ENCODE data around the gene COPS7B. TPM values are rescaled to one million over a fixed set of nuclear protein-coding genes. Genes with fewer than 3 reads are reported as not detected.

The COPS7B gene
- total RNA-seq, 1 experiment from 2014 or later = 61.4 TPM

DNA sequence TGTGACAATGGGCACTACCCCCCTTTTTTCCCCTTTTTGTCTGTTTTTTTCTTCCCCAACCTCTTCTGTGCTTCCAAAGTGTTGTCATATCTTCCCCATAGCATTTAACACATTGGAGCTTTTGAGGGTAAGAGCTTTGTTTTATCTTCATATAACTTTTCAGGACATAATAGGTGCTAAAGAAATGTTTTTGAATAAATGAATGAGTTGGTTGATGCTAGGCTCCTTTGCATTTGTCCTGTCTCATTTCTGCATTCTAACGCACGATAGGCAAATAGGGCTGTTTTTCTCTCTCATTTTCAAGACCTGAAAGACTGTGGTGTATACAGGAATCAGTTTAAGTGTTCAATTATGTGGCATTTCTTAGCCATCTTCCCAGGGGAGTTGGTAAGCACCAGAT lies 832 bp upstream of the COPS7B start:
- whole genome bisulfite sequencing (ENCODE audit: extremely low coverage, insufficient read length, low lambda C conversion rate) = no CpG with 5 or more reads among the region's 2 CpGs
- no peak overlapping the region for H3K56ac ChIP-seq (ENCODE audit: insufficient read length, low read depth, low read length)
- DNase-seq = no peak
- no peak overlapping the region for H2BK5ac ChIP-seq (ENCODE audit: insufficient read length, low read length)
- no peak overlapping the region for H2BK120ac ChIP-seq (ENCODE audit: low read depth, low read length, poor library complexity, severe bottlenecking)
- H2BK20ac ChIP-seq (ENCODE audit: low read depth, low read length, poor library complexity, severe bottlenecking) = no peak overlapping the region
- no peaks in the 10 kb centered on the region for H3K27me3 Mint-ChIP-seq (ENCODE audit: low read depth)
- H3K23me2 ChIP-seq (ENCODE audit: insufficient read length, low read depth, low read length, poor library complexity, severe bottlenecking) = peaks cover 12% of the 10 kb centered on the region
- no peak overlapping the region for H3K4ac ChIP-seq (ENCODE audit: low read depth, low read length)
- no peak overlapping the region for H3K23ac ChIP-seq (ENCODE audit: insufficient read length, low read depth, low read length)
- no peak overlapping the region for H2BK15ac ChIP-seq (ENCODE audit: low read depth, low read length)
- H3K9ac ChIP-seq (ENCODE audit: extremely low read depth, insufficient read length, low read length) = peak overlapping the region; percentile 88
- H3K4me1 ChIP-seq (ENCODE audit: insufficient read depth, low read length) = no peaks in the 10 kb centered on the region
- no peak overlapping the region for H4K91ac ChIP-seq (ENCODE audit: insufficient read length, low read depth, low read length)
- peak overlapping the region; percentile 41 for H4K5ac ChIP-seq (ENCODE audit: insufficient read length, low read depth, low read length)
- no peaks in the 10 kb centered on the region for H4K20me1 ChIP-seq (ENCODE audit: control insufficient read depth, insufficient read depth, insufficient read length)
- peaks cover 9% of the 10 kb centered on the region; the same call in 1 of the 2 replicates for H3K79me2 ChIP-seq (ENCODE audit: insufficient read depth, low read length)
- no peak overlapping the region for H3K18ac ChIP-seq (ENCODE audit: insufficient read length, low read depth, low read length)
- peaks cover 2 to 22% (median 17%) of the 10 kb centered on the region in 3 experiments; a peak in 6 of 7 replicates for H3K36me3 Mint-ChIP-seq (ENCODE audit: insufficient read depth in 1 of 3, low read depth in 3 of 3)
- H2AFZ ChIP-seq (ENCODE audit: low read length) = no peak overlapping the region
- peak overlapping the region in 2 of 3 experiments; percentile 98 to 99; a peak in 3 of 7 replicates for H3K27ac Mint-ChIP-seq
- H2AK5ac ChIP-seq (ENCODE audit: insufficient read length, low read length) = no peak overlapping the region
- no peak overlapping the region for H2BK12ac ChIP-seq (ENCODE audit: insufficient read length, low read depth, low read length)
- H3K9me3 ChIP-seq (ENCODE audit: control insufficient read depth, low read depth, low read length) = no peaks in the 10 kb centered on the region
- H3K9me3 Mint-ChIP-seq = no peaks in the 10 kb centered on the region; a peak in 1 of 5 replicates
- peaks cover 27 to 36% of the 10 kb centered on the region in 2 experiments for H3K4me1 Mint-ChIP-seq
- TF ChIP-seq CTCF (conservative IDR thresholded peaks at IDR 0.05) = no peak
- H3K14ac ChIP-seq (ENCODE audit: insufficient read depth, low read length) = no peak overlapping the region
- H4K8ac ChIP-seq (replicated peaks; ENCODE audit: insufficient read length, low read depth, low read length) = peak overlapping the region; percentile 27
- H3K79me1 ChIP-seq (ENCODE audit: insufficient read depth, low read depth, low read length, poor library complexity, severe bottlenecking) = peaks cover 3% of the 10 kb centered on the region
- H3K4me2 ChIP-seq (ENCODE audit: insufficient read depth, insufficient read length, low read length) = peak overlapping the region; percentile 99
- no peaks in the 10 kb centered on the region for H3K27me3 ChIP-seq (ENCODE audit: insufficient read depth, low read length)
- peak overlapping the region; percentile 80 for H3K27ac ChIP-seq (ENCODE audit: insufficient read length, low read depth, low read length)
- H3K4me3 Mint-ChIP-seq = peak overlapping the region; percentile 83 to 94
- H3T11ph ChIP-seq (ENCODE audit: low read length) = no peak overlapping the region

Data from H9 (cell line).